CD8-positive, alpha-beta memory T cell (primary cell): Measurements from ENCODE around the gene CD52. TPM values are rescaled to one million over a fixed set of nuclear protein-coding genes. Genes with fewer than 3 reads are reported as not detected.
"Not testable (repeated sequence)": the region's sequence is repeated elsewhere in the genome, so short reads cannot be mapped to it uniquely, and the experiment has no call there.

Experiments used
- CTCF ChIA-PET: fragments of 350-600 bp; sonication (Branson Sonifier 250); formaldehyde crosslinking; loops from one replicate; lab custom pipeline; 2021; ENCODE audit warnings: antibody characterized with exemption; lab: Charles Lee
- POLR2A ChIA-PET: fragments of 350-600 bp; sonication (Branson Sonifier 250); formaldehyde crosslinking; loops from one replicate; lab custom pipeline; 2021; ENCODE audit warnings: antibody characterized with exemption; lab: Charles Lee
- DNase-seq, 5 donors: peaks; one replicate each; pipeline versions ENCODE4 v3.0.0 to v3.0.0-alpha.2; 2020 to 2022; ENCODE audit warnings: mixed read lengths in 1 of 5
- H3K27ac ChIP-seq: one replicate; pipeline ENCODE4 v1.7.0; 2013; ENCODE audit warnings: low read depth, mild to moderate bottlenecking, low read length, moderate library complexity
- H3K27me3 ChIP-seq: 2 replicates; pipeline ENCODE4 v1.7.0; 2013; ENCODE audit warnings: low read length, mild to moderate bottlenecking; ENCODE audit not compliant: insufficient read depth, poor library complexity, severe bottlenecking
- H3K36me3 ChIP-seq: 2 replicates; pipeline ENCODE4 v1.7.0; 2013; ENCODE audit warnings: mild to moderate bottlenecking, low read length, moderate library complexity; ENCODE audit not compliant: insufficient read depth
- H3K4me1 ChIP-seq: 2 replicates; pipeline ENCODE4 v1.7.0; 2013; ENCODE audit warnings: mild to moderate bottlenecking, low read length, moderate library complexity; ENCODE audit not compliant: insufficient read depth
- H3K4me3 ChIP-seq: 2 replicates; pipeline ENCODE4 v1.7.0; 2013; ENCODE audit warnings: mild to moderate bottlenecking, low read length
- H3K9me3 ChIP-seq: 2 replicates; pipeline ENCODE4 v1.7.0; 2013; ENCODE audit warnings: mild to moderate bottlenecking, low read length
- H3K27ac Mint-ChIP-seq, 8 donors: one replicate each; pipeline ENCODE4 v1.8.0; 2020 to 2021; ENCODE audit warnings: mixed read lengths in 8 of 8, mild to moderate bottlenecking in 6 of 8, inconsistent platforms in 3 of 8, moderate library complexity in 3 of 8
- H3K27me3 Mint-ChIP-seq, 2 donors: one replicate each; pipeline ENCODE4 v1.8.0; 2020 to 2021; ENCODE audit warnings: mixed read lengths in 2 of 2, mild to moderate bottlenecking in 1 of 2, moderate library complexity in 1 of 2
- H3K36me3 Mint-ChIP-seq, 3 donors: one replicate each; pipeline ENCODE4 v1.8.0; 2020 to 2021; ENCODE audit warnings: mixed read lengths in 3 of 3, inconsistent platforms in 1 of 3, mild to moderate bottlenecking in 1 of 3
- H3K4me1 Mint-ChIP-seq, 3 donors: one replicate each; pipeline ENCODE4 v1.8.0; 2020 to 2021; ENCODE audit warnings: mixed read lengths in 3 of 3, inconsistent platforms in 1 of 3, mild to moderate bottlenecking in 1 of 3
- H3K4me3 Mint-ChIP-seq, 7 donors: one replicate each; pipeline ENCODE4 v1.8.0; 2020 to 2021; ENCODE audit warnings: mixed read lengths in 7 of 7, mild to moderate bottlenecking in 6 of 7, moderate library complexity in 4 of 7, inconsistent platforms in 2 of 7
- H3K9me3 Mint-ChIP-seq, 5 donors: one replicate each; pipeline ENCODE4 v1.8.0; 2020 to 2022; ENCODE audit warnings: mixed read lengths in 5 of 5, mild to moderate bottlenecking in 3 of 5, moderate library complexity in 2 of 5, inconsistent platforms in 1 of 5
- polyA plus RNA-seq: library from polyadenylated mRNA; unstranded; fragments of 300-500 nt; fragmentation: Illumina TruSeq; gene quantifications from one replicate; pipeline ENCODE4 v1.2.3, GENCODE V29; 2021
- total RNA-seq, 2 experiments: library from RNA; stranded (reverse); gene quantifications; one replicate each; pipeline ENCODE4 v1.2.3, GENCODE V29; 2021

Gene CD52
- total and polyA plus RNA-seq, 3 experiments from 2014 or later = 355 to 7,622 (median 388) TPM

GRCh38 chr1:26327956-26328362 lies 10.2 kb downstream of the CD52 start:
- Histone ChIP-seq H3K4me3 (no peak overlapping the region), H3K4me1 (peaks cover 2% of the 10 kb centered on the region), H3K36me3 (peaks cover 16% of the 10 kb centered on the region), H3K27me3 (no peaks in the 10 kb centered on the region), H3K27ac (no peak overlapping the region), H3K9me3 (no peaks in the 10 kb centered on the region)
- Mint-ChIP-seq H3K4me1 (peaks cover 4 to 13% (median 11%) of the 10 kb centered on the region in 3 donors), H3K27ac (no peak overlapping the region), H3K36me3 (peaks cover 0 to 33% (median 5%) of the 10 kb centered on the region in 3 donors), H3K27me3 (no peaks in the 10 kb centered on the region), H3K9me3 (peaks cover 0 to under 1% (median 0%) of the 10 kb centered on the region in 5 donors), H3K4me3 (no peak overlapping the region)
- no peak for DNase-seq
- POLR2A ChIA-PET = interaction anchor here (0.6 to 1.3 kb wide), 3 partner anchors 24 to 42 kb away, joined by 3 to 6 read pairs (median 3); no protein-coding TSS in a partner anchor
- CTCF ChIA-PET = interaction anchor here (1.3 to 32.6 kb wide), 3 partner anchors 36 to 89 kb away, joined by 5 to 840 read pairs (median 5); partner anchors contain the start of gene SH3BGRL3

- ChIA-PET POLR2A (interaction anchor here (0.7 kb wide), 1 partner anchor 38 kb away, joined by 11 read pairs; no protein-coding TSS in a partner anchor), CTCF (interaction anchor here (1.3 to 32.6 kb wide), 3 partner anchors 36 to 89 kb away, joined by 5 to 840 read pairs (median 5); partner anchors contain the start of gene SH3BGRL3)
- H3K27ac Mint-ChIP-seq = no peak overlapping the region
- H3K27me3 Mint-ChIP-seq = no peaks in the 10 kb centered on the region
- H3K27me3 ChIP-seq = no peaks in the 10 kb centered on the region
- peaks cover 0 to 27% (median 2%) of the 10 kb centered on the region in 3 donors for H3K36me3 Mint-ChIP-seq
- peaks cover 0 to 6% (median 5%) of the 10 kb centered on the region in 3 donors for H3K4me1 Mint-ChIP-seq
- no peak overlapping the region for H3K4me3 ChIP-seq
- H3K9me3 ChIP-seq = no peaks in the 10 kb centered on the region
- no peaks in the 10 kb centered on the region for H3K4me1 ChIP-seq
- H3K36me3 ChIP-seq = peaks cover 9% of the 10 kb centered on the region
- no peak overlapping the region for H3K4me3 Mint-ChIP-seq
- no peak for DNase-seq
- no peak overlapping the region for H3K27ac ChIP-seq
- peaks cover 0 to 1% (median 0%) of the 10 kb centered on the region in 5 donors for H3K9me3 Mint-ChIP-seq
Measured at GRCh38 chr1:26328597-26328996, 10.8 kb downstream of the CD52 start.

- H3K27ac ChIP-seq, H3K27ac Mint-ChIP-seq, H3K4me1 Mint-ChIP-seq, DNase-seq, H3K27me3 ChIP-seq, H3K27me3 Mint-ChIP-seq, H3K9me3 Mint-ChIP-seq, H3K36me3 ChIP-seq, H3K9me3 ChIP-seq, H3K4me1 ChIP-seq, H3K4me3 ChIP-seq, H3K4me3 Mint-ChIP-seq: not testable (repeated sequence)
- ChIA-PET CTCF (interaction anchor here (0.8 to 32.6 kb wide), 3 partner anchors 9 to 88 kb away, joined by 4 to 840 read pairs (median 21); partner anchors contain the start of gene SH3BGRL3), POLR2A (interaction anchor here (1.6 kb wide), 1 partner anchor 7 kb away, joined by 4 read pairs; no protein-coding TSS in a partner anchor)
- peaks cover 0 to 21% (median under 1%) of the 10 kb centered on the region in 3 donors for H3K36me3 Mint-ChIP-seq
Measured at GRCh38 chr1:26329380-26329779, 11.6 kb downstream of the CD52 start.

- Mint-ChIP-seq H3K27me3 (no peaks in the 10 kb centered on the region), H3K4me3 (no peak overlapping the region), H3K9me3 (peaks cover 0 to 1% (median 0%) of the 10 kb centered on the region in 5 donors), H3K36me3 (peaks cover 0 to 14% (median 0%) of the 10 kb centered on the region in 3 donors), H3K4me1 (peaks cover under 1 to 4% (median 2%) of the 10 kb centered on the region in 3 donors), H3K27ac (no peak overlapping the region)
- Histone ChIP-seq H3K9me3 (no peaks in the 10 kb centered on the region), H3K27me3 (no peaks in the 10 kb centered on the region), H3K36me3 (no peaks in the 10 kb centered on the region), H3K27ac (no peak overlapping the region), H3K4me3 (no peak overlapping the region), H3K4me1 (peaks cover under 1% of the 10 kb centered on the region)
- DNase-seq = no peak
- ChIA-PET POLR2A (interaction anchor here (0.7 to 1.6 kb wide), 3 partner anchors 8 to 102 kb away, joined by 4 to 6 read pairs (median 5); partner anchors contain the start of genes CD52 and DHDDS), CTCF (interaction anchor here (0.8 to 32.6 kb wide), 5 partner anchors 10 to 87 kb away, joined by 4 to 840 read pairs (median 18); partner anchors contain the start of gene SH3BGRL3)
Measured at GRCh38 chr1:26330276-26330675, 12.5 kb downstream of the CD52 start.

- H3K4me3 ChIP-seq, DNase-seq, H3K36me3 Mint-ChIP-seq, H3K9me3 ChIP-seq, H3K36me3 ChIP-seq, H3K4me1 ChIP-seq, H3K9me3 Mint-ChIP-seq, H3K27ac ChIP-seq, H3K27me3 Mint-ChIP-seq, H3K27me3 ChIP-seq: not testable (repeated sequence)
- CTCF ChIA-PET = interaction anchor here (0.9 to 32.6 kb wide), 3 partner anchors 32 to 57 kb away, joined by 3 to 840 read pairs (median 3); partner anchors contain the start of gene SH3BGRL3
- POLR2A ChIA-PET = interaction anchor here (0.6 kb wide), 1 partner anchor 11 kb away, joined by 4 read pairs; no protein-coding TSS in a partner anchor
- Mint-ChIP-seq H3K4me3 (peak overlapping the region in 1 of 7 donors; percentile 56), H3K4me1 (peaks cover 10 to 25% (median 11%) of the 10 kb centered on the region in 3 donors), H3K27ac (peak overlapping the region in 1 of 8 donors; percentile 61)
Measured at GRCh38 chr1:26333312-26333711, 15.6 kb downstream of the CD52 start.

- peaks cover 6% of the 10 kb centered on the region for H3K4me1 ChIP-seq
- Mint-ChIP-seq H3K36me3 (peaks cover 0 to 3% (median 0%) of the 10 kb centered on the region in 3 donors), H3K4me3 (peak overlapping the region; percentile 86 to 95 (median 90)), H3K9me3 (peaks cover 0 to 1% (median 0%) of the 10 kb centered on the region in 5 donors), H3K27ac (peak overlapping the region in 7 of 8 donors; percentile 28 to 89 (median 70)), H3K27me3 (no peaks in the 10 kb centered on the region), H3K4me1 (peaks cover 10 to 25% (median 15%) of the 10 kb centered on the region in 3 donors)
- no peaks in the 10 kb centered on the region for H3K9me3 ChIP-seq
- ChIA-PET CTCF (interaction anchor here (0.6 to 1.4 kb wide), 6 partner anchors 14 to 102 kb away, joined by 3 to 5 read pairs (median 3); partner anchors contain the start of gene CEP85), POLR2A (interaction anchor here (0.9 kb wide), 1 partner anchor 11 kb away, joined by 5 read pairs; no protein-coding TSS in a partner anchor)
- no peaks in the 10 kb centered on the region for H3K27me3 ChIP-seq
- H3K27ac ChIP-seq = peak overlapping the region; percentile 12
- peak in 1 of 5 donors; percentile 13 for DNase-seq
- peak overlapping the region; percentile 68 for H3K4me3 ChIP-seq
- H3K36me3 ChIP-seq = no peaks in the 10 kb centered on the region
Measured at GRCh38 chr1:26335774-26336476, 18.2 kb downstream of the CD52 start.

GRCh38 chr1:26336477-26337205 lies 18.9 kb downstream of the CD52 start:
- Histone ChIP-seq H3K4me1 (peaks cover 6% of the 10 kb centered on the region), H3K36me3 (no peaks in the 10 kb centered on the region), H3K4me3 (peak overlapping the region; percentile 68), H3K27ac (peak overlapping the region; percentile 67), H3K27me3 (no peaks in the 10 kb centered on the region), H3K9me3 (no peaks in the 10 kb centered on the region)
- ChIA-PET CTCF (interaction anchor here (1.0 to 1.6 kb wide), 5 partner anchors 19 to 102 kb away, joined by 3 to 5 read pairs (median 4); partner anchors contain the start of genes CD52, CEP85 and DHDDS), POLR2A (interaction anchor here (0.6 to 0.9 kb wide), 2 partner anchors 9 to 10 kb away, joined by 4 to 5 read pairs; no protein-coding TSS in a partner anchor)
- Mint-ChIP-seq H3K36me3 (no peaks in the 10 kb centered on the region), H3K27me3 (no peaks in the 10 kb centered on the region), H3K4me1 (peaks cover 10 to 25% (median 15%) of the 10 kb centered on the region in 3 donors), H3K9me3 (peaks cover 0 to 1% (median 0%) of the 10 kb centered on the region in 5 donors), H3K4me3 (peak overlapping the region; percentile 86 to 95 (median 90)), H3K27ac (peak overlapping the region in 2 of 8 donors; percentile 58 to 70)
- DNase-seq = peak; percentile 75 to 89 (median 83)
